ENCODE measurements around the gene RTP3.

Gene RTP3

GRCh38 chr3:46497556-46498265, at the start of gene RTP3:
TSS of gene RTP3 (plus strand) at chr3:46497976. CDS start at chr3:46498063, 87 bp downstream.
- no peak for DNase-seq
- no peak for TF ChIP-seq CTCF (IDR thresholded peaks at IDR 0.05; ENCODE audit: low read depth, low read length, missing control alignments)
- Histone ChIP-seq H3K27me3 (replicated peaks) (no peaks in the 10 kb centered on the region), H3K4me3 (ENCODE audit: low read depth, low read length) (no peak within 1 kb of the TSS), H3K27ac (no peak within 1 kb of the TSS), H3K36me3 (replicated peaks) (no peaks in the 10 kb centered on the region)
- in situ Hi-C loops (cut with HindIII; ENCODE audit: low pct_ligation_motif_present, low sequenced_read_pairs), result loop anchor here (25.0 kb wide), 1 partner anchor 140 kb away; no protein-coding TSS in a partner anchor

DNA sequence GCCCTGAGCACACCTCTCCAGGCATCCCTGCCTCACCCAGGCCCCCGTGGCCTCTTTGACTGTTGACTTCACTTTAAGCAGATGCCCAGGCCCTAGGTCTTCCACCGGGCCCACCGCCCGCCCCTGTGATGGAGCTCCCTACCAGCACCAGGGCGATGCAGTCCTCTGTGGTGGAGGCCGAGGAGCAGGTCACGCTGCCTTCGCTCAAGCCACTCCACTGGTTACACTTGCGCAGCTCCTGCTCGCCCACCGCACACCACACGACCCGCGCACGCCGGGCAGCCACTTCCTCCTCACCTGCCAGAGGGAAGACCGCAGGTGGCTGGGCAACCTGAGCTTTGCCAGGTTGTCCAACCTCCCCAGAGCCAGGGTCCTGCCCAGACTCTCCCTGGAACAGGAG, 49.1 kb upstream of the RTP3 start:
- Histone ChIP-seq H3K36me3 (replicated peaks) (no peaks in the 10 kb centered on the region), H3K27me3 (replicated peaks) (peaks cover 20% of the 10 kb centered on the region), H3K4me3 (ENCODE audit: low read depth, low read length) (no peak overlapping the region), H3K27ac (no peak overlapping the region)
- in situ Hi-C loops (cut with HindIII; ENCODE audit: low pct_ligation_motif_present, low sequenced_read_pairs), result no loop called here
- DNase-seq, result no peak
- no peak for TF ChIP-seq CTCF (IDR thresholded peaks at IDR 0.05; ENCODE audit: low read depth, low read length, missing control alignments)

DNA sequence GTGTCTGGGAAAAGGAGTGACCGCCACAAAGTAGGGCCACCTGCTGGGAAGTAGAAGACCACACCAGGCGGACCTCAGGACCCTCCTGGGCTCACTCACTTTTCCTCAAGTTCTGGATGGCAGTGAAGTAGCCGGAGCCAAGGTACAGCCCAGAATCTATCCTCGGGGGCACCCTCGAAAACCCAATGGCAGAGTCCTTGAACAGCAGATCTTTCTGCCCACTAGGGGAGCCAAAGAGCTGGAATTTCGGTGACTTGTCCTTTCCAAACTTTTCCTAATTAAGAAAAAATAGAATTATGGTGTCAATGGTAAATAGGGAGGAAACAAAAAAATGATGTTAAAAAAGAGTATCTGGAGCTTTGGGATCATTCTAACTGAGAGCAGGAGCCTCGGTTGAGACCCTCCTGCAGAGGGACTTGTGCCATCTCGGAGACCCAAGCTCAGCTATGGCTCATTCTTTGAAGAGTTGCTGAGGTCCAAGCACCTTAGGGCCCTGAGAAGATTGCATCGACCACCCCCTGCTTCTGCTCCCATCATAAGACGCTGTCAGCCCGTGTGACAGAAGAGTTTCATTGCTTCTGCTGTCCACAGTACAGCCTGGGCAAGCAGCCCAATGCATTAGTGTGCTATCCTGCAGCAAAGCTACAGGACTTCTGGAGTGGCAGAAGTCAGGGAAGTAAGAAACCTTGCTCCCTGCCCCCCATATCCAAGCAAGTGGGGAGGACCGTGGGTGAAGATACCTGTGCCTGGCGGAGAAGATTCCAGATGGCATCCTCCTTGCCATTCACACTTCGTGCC, 47.8 kb upstream of the RTP3 start:
- peaks cover 21% of the 10 kb centered on the region for H3K27me3 ChIP-seq (replicated peaks)
- TF ChIP-seq CTCF (IDR thresholded peaks at IDR 0.05; ENCODE audit: low read depth, low read length, missing control alignments), result peak; percentile 83
- in situ Hi-C loops (cut with HindIII; ENCODE audit: low pct_ligation_motif_present, low sequenced_read_pairs), result no loop called here
- no peak overlapping the region for H3K4me3 ChIP-seq (ENCODE audit: low read depth, low read length)
- H3K27ac ChIP-seq, result no peak overlapping the region
- H3K36me3 ChIP-seq (replicated peaks), result no peaks in the 10 kb centered on the region
- no peak for DNase-seq

GRCh38 chr3:46453526-46454208, 44.1 kb upstream of the RTP3 start:
- Histone ChIP-seq H3K27ac (no peak overlapping the region), H3K27me3 (replicated peaks) (peaks cover 18% of the 10 kb centered on the region), H3K36me3 (replicated peaks) (no peaks in the 10 kb centered on the region), H3K4me3 (ENCODE audit: low read depth, low read length) (no peak overlapping the region)
- DNase-seq, result no peak
- in situ Hi-C loops (cut with HindIII; ENCODE audit: low pct_ligation_motif_present, low sequenced_read_pairs), result no loop called here
- no peak for TF ChIP-seq CTCF (IDR thresholded peaks at IDR 0.05; ENCODE audit: low read depth, low read length, missing control alignments)

DNA sequence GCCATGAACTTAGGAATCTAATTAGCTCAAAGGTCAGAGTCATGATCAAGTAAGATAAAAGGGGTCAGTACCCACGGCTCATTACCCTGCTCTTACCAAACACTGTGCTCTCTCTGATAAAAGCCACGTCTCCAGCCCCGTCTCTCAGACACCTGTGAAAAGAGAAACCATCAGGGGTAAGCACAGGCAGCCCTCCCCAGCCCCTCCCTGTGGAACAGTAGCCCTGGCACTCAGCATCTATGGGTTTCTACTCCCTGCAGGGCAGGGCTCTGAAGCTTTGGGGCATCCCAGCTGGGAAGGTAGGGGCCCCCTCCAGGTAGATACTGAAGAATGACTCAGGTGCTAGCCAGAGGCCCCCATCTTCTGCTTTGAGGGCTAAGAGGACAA, 43.6 kb upstream of the RTP3 start:
- Histone ChIP-seq H3K4me3 (ENCODE audit: low read depth, low read length) (no peak overlapping the region), H3K36me3 (replicated peaks) (no peaks in the 10 kb centered on the region)

More for the DNA sequence above, 43.6 kb upstream of the RTP3 start:
- in situ Hi-C loops (cut with HindIII; ENCODE audit: low pct_ligation_motif_present, low sequenced_read_pairs), result no loop called here
- no peak overlapping the region for H3K27ac ChIP-seq
- no peak for DNase-seq
- peaks cover 18% of the 10 kb centered on the region for H3K27me3 ChIP-seq (replicated peaks)
- no peak for TF ChIP-seq CTCF (IDR thresholded peaks at IDR 0.05; ENCODE audit: low read depth, low read length, missing control alignments)

Measured in brain microvascular endothelial cell (primary cell).